GM12864 (cell line): ENCODE results near the gene PGAP3.

Experiments
- DNase-seq: peaks from one replicate; pipeline ENCODE4 v3.0.0-alpha.2; 2011; ENCODE audit warnings: low read depth
- H3K4me3 ChIP-seq: 2 replicates; pipeline ENCODE4 v1.5.1; 2011; ENCODE audit warnings: mild to moderate bottlenecking, low read depth, low read length, control low read depth
- TF ChIP-seq, protein P1 (sequence below): IDR thresholded peaks from 2 replicates; pipeline ENCODE4 v1.5.1; 2011; ENCODE audit warnings: low read depth, mild to moderate bottlenecking, moderate library complexity, low read length, control low read depth, inconsistent platforms; ENCODE audit errors: missing control alignments

PGAP3 gene

DNA sequence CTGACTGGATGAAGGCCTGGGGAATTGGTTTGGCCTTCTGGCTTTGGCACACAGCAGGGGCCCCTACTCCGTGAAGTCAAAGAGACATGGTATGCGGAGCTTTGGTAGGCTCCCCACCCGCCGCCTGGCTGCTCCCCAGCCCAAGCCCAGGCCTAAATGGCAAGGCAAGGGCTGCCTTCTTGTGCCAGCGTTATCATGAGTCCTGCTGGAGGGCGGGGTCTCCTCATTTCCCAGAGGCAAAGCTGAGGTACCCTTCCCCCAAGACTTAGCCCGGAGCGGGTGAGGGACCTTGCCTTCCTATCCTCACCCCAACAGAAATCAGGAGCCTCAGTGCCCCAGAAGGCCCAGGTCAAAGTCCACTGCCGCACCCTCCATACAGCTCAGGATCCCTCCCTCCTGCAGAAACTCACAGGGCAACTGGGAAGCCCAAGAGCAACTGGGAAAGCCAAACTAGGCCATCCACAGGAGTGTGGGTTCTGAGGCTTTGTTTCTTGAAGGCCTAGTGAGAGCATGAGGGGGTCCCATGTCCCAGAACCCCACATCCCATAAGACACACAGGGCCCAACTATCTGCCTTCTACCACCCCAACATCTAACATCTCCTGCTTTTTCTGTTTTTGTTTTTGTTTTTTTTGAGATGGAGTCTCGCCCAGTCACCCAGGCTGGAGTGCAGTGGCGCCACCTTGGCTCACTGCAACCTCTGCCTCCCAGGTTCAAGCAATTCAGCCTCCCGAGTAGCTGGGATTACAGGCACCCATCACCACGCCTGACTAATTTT lies 9.3 kb downstream of the PGAP3 start:
- no peak for DNase-seq
- H3K4me3 ChIP-seq, result no peak overlapping the region
- TF ChIP-seq, protein P1, sequence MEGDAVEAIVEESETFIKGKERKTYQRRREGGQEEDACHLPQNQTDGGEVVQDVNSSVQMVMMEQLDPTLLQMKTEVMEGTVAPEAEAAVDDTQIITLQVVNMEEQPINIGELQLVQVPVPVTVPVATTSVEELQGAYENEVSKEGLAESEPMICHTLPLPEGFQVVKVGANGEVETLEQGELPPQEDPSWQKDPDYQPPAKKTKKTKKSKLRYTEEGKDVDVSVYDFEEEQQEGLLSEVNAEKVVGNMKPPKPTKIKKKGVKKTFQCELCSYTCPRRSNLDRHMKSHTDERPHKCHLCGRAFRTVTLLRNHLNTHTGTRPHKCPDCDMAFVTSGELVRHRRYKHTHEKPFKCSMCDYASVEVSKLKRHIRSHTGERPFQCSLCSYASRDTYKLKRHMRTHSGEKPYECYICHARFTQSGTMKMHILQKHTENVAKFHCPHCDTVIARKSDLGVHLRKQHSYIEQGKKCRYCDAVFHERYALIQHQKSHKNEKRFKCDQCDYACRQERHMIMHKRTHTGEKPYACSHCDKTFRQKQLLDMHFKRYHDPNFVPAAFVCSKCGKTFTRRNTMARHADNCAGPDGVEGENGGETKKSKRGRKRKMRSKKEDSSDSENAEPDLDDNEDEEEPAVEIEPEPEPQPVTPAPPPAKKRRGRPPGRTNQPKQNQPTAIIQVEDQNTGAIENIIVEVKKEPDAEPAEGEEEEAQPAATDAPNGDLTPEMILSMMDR, result no peak

DNA sequence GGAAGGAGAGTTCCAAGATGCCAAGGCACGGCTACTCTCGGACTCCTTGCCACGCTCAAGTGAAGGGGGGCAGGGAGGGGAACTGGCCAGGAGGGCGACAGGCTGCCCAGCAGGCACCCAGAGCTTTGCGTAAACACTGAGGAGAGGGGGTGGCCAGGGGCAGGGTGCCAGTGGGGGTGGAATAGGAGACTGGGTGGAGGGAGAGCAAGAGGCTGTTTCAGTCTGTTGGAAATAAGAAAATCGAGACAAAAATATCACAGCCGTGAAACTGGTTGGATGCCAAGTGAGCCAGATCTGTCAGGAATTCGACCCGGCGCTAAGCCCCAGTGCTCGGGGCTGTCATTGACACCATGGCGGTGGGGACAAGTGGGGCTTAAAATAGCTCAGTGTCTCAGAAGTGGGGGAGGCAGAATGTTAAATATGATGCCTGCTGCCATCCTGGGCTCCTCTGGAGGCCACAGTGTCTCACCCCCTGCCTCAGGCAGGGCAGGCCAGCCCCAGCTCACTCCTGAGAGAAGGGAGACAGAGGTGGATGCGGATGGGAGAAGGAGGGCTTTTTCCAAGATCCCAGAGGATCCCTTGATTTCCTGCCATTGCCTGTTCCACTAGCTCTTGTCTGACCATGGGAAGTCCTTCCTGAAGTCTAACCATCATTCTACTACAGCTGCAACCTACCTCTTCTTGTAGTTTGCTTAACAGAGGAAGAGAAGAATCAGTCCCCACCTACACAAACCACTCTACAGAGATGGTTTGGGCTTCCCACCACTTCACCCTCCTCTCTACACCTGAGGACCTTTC lies 10.1 kb downstream of the PGAP3 start:
- no peak overlapping the region for H3K4me3 ChIP-seq
- no peak for DNase-seq
- TF ChIP-seq, protein P1, result no peak

DNA sequence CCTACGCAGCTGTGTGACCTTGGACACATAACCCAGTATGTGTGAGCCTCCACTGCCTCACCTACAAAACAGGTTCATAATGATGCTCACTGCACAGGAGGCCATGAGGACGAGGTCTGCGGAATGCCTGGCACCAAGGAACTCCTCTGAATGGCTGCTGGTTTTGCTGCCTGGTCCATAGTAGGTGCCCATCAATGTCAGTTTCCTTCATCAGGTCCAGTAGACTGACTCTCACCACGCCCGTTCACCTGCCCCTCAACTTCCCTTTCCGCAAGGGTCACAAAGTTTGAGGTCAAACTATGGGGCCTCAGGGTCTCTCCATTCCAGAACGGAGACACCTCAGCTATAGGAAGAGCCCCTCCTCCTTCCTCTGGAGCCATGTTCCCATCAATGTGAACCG lies 10.8 kb downstream of the PGAP3 start:
- no peak for DNase-seq
- H3K4me3 ChIP-seq, result no peak overlapping the region
- TF ChIP-seq, protein P1, result no peak

DNA sequence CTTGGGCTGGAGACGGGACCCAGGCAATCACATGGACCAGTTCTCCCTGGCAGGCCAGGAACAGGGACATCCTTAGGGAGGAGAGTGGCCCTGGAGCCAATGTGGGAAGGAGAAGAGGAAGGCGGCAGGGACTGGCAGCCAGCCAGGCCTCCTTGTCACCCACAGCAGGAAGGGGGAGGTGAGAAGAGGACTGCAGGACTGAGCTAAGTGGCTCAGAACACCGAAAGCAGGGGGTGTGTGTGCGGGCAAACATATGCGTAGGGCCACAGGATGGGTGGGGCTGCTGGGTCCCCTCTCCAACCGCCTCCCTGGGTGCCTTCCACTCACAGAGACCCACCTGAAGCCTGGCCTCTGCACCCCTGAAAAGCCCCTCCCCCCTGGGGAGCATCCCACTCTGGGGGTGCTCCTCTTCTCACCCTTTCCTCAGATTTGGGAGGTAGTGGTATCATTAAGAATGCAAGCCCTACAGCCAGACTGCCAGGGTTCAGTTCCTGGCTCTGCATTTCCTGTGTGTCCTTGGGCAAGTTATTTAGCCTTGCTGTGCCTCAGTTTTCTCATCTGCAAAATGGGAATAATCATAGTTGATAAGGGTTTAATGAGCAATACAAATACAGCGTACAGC lies 11.5 kb downstream of the PGAP3 start:
- no peak overlapping the region for H3K4me3 ChIP-seq
- peak; percentile 22 for DNase-seq
- TF ChIP-seq, protein P1, result no peak

DNA sequence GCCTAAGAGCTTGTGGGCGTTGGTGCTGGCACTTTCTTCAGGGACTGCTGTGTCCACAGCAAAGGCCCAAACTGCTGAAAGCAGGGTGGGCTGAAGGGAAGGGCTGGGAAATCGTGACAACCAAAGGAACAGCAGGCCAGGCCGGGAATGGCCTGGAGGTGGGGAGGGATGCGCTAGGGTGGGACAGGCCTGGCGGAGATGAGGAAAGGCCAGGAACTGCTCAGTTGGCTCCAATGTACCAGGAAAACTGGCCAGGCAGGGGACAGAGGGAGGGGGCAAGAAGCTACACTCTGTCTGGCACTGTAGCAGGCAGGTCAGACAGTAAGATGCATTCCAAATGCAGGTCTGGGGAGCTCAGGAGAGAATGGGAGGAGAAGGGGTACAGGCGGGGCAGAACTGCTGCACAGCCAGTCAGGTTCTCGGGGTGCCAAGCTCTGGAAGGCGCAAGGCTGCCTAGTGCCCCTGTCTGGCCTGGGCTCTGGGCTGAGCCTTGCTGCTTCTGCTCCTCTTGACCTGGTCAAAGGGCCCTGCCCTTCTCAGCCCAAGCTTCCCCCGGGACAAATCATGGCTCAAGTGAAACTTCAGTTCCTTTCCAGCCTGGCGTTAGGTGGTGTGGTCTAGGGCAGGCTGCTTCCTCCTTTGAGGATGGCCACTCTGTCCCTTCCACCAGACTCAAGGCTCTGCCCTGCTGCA lies 12.3 kb downstream of the PGAP3 start:
- no peak for DNase-seq
- TF ChIP-seq, protein P1, result no peak
- H3K4me3 ChIP-seq, result no peak overlapping the region

DNA sequence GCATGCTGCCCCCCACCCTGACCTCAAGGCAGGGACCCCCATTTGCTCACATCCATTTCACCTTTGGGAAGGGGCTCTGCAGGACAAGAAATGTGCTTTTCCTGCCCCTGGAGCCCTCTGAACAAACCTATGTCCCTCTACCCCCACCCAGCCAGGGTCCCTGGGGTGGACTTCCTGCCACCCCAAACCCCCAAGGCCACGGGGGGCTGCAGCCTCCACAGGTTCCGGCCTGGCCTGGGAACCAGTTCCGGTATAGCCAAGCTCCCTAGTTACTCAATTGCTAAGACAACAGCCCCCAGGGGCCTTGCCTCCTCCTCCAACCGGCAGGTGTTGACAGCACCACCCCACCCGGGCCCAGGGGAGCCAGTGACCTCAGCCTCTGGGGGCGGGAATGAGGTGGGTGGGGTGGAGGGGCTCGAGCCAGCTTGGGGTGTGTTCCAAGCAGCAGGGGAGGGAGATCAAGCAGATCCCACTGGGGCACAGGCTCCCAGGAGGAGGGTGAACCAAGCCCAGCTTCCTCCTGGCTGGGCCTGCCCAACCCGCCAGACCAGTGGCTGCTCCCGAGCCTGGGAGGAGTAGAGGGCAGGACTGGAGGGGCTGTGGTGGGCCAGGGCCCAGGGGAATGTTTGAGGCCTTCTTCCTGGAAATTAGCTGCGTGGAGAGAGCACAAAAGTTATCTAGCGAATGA lies 13.0 kb downstream of the PGAP3 start:
- no peak overlapping the region for H3K4me3 ChIP-seq
- no peak for DNase-seq
- TF ChIP-seq, protein P1, result no peak
